Neural cell (in vitro differentiated cells): ENCODE measurements around the gene TMEM30B. TPM values are rescaled to one million over a fixed set of nuclear protein-coding genes. Genes with fewer than 3 reads are reported as not detected.

ENCODE experiments used
- H2AFZ ChIP-seq: fragments of 200-600, 300-800 bp; sonication (generic), shearing (Covaris generic); 2 replicates; pipeline ENCODE4 v1.6.0; 2014; ENCODE audit warnings: low read depth, mild to moderate bottlenecking, antibody characterized with exemption, low read length, moderate library complexity
- H3F3A ChIP-seq: fragments of 200-600 bp; shearing (Covaris generic); 2 replicates; pipeline ENCODE4 v1.6.1; 2016; ENCODE audit warnings: mild to moderate bottlenecking, moderate library complexity, mixed read lengths, antibody characterized with exemption, low read length; ENCODE audit not compliant: insufficient read depth, poor library complexity, severe bottlenecking
- H3K27ac ChIP-seq: fragments of 200-600, 300-800 bp; sonication (generic), shearing (Covaris generic); 2 replicates; pipeline ENCODE4 v1.5.1; 2014; ENCODE audit warnings: mild to moderate bottlenecking, low read length, moderate library complexity
- H3K27me3 ChIP-seq: fragments of 300-800, 200-600 bp; sonication (generic), shearing (Covaris generic); 2 replicates; pipeline ENCODE4 v1.6.0; 2014; ENCODE audit warnings: mild to moderate bottlenecking, low read depth, low read length, moderate library complexity; ENCODE audit not compliant: insufficient read depth
- H3K36me3 ChIP-seq: fragments of 300-800, 200-600 bp; sonication (generic), shearing (Covaris generic); 2 replicates; pipeline ENCODE4 v1.5.1; 2014; ENCODE audit warnings: mild to moderate bottlenecking, antibody characterized with exemption, low read length, moderate library complexity; ENCODE audit not compliant: insufficient read depth
- H3K4me2 ChIP-seq: fragments of 300-800, 200-600 bp; sonication (generic), shearing (Covaris generic); 2 replicates; pipeline ENCODE4 v1.6.0; 2014; ENCODE audit warnings: mild to moderate bottlenecking, low read length
- H3K4me3 ChIP-seq: fragments of 300-800, 200-600 bp; sonication (generic), shearing (Covaris generic); 2 replicates; pipeline ENCODE4 v1.5.1; 2014; ENCODE audit warnings: mild to moderate bottlenecking, low read length, moderate library complexity
- H3K79me2 ChIP-seq: fragments of 200-600 bp; shearing (Covaris generic); replicated peaks from 2 replicates; pipeline ENCODE4 v1.6.0; 2014; ENCODE audit warnings: mild to moderate bottlenecking, low read length, moderate library complexity; ENCODE audit not compliant: insufficient read depth
- H3K9ac ChIP-seq: fragments of 300-800, 200-600 bp; sonication (generic), shearing (Covaris generic); 2 replicates; pipeline ENCODE4 v1.6.1; 2016; ENCODE audit warnings: mild to moderate bottlenecking, low read length, mixed read lengths
- H3K9me2 ChIP-seq: fragments of 200-600 bp; shearing (Covaris generic); 2 replicates; pipeline ENCODE4 v1.6.1; 2016; ENCODE audit warnings: mild to moderate bottlenecking, low read length, mixed read lengths; ENCODE audit not compliant: insufficient read depth
- H3K9me3 ChIP-seq: fragments of 200-600, 300-800 bp; sonication (generic), shearing (Covaris generic); 2 replicates; pipeline ENCODE4 v1.6.1; 2016; ENCODE audit warnings: mild to moderate bottlenecking, mixed run types, low read length, moderate library complexity, mixed read lengths
- H4K20me1 ChIP-seq: fragments of 200-600 bp; shearing (Covaris generic); 2 replicates; pipeline ENCODE4 v1.6.1; 2016; ENCODE audit warnings: mild to moderate bottlenecking, mixed run types; ENCODE audit not compliant: insufficient read depth
- EP300 ChIP-seq: fragments of 450-650 bp; conservative IDR thresholded peaks from 2 replicates; pipeline ENCODE4 v1.6.1; 2014; ENCODE audit warnings: antibody characterized with exemption, mild to moderate bottlenecking, moderate library complexity; ENCODE audit not compliant: poor library complexity, severe bottlenecking
- EZH2 ChIP-seq: fragments of 200-600, 300-800 bp; shearing (Covaris generic), sonication (generic); IDR thresholded peaks from 2 replicates; pipeline ENCODE4 v1.6.1; 2014; ENCODE audit warnings: antibody characterized with exemption, low read length, borderline replicate concordance, mild to moderate bottlenecking; ENCODE audit not compliant: insufficient read depth, poor library complexity, severe bottlenecking
- MXI1 ChIP-seq: fragments of 450-650 bp; conservative IDR thresholded peaks from 2 replicates; pipeline ENCODE4 v1.6.1; 2014; ENCODE audit warnings: antibody characterized with exemption, mild to moderate bottlenecking; ENCODE audit not compliant: poor library complexity, severe bottlenecking
- POLR2AphosphoS5 ChIP-seq: IDR thresholded peaks from 2 replicates; pipeline ENCODE4 v1.6.1; 2012
- RAD21 ChIP-seq: fragments of 450-650 bp; conservative IDR thresholded peaks from 2 replicates; pipeline ENCODE4 v1.6.1; 2014; ENCODE audit warnings: antibody characterized with exemption, mild to moderate bottlenecking, moderate library complexity
- REST ChIP-seq: IDR thresholded peaks from 2 replicates; pipeline ENCODE4 v1.6.1; 2012; ENCODE audit warnings: borderline replicate concordance
- SMC3 ChIP-seq: fragments of 450-650 bp; conservative IDR thresholded peaks from 2 replicates; pipeline ENCODE4 v1.6.1; 2014; ENCODE audit warnings: antibody characterized with exemption, mild to moderate bottlenecking, moderate library complexity; ENCODE audit not compliant: poor library complexity
- TAF1 ChIP-seq: IDR thresholded peaks from 2 replicates; pipeline ENCODE4 v1.6.1; 2012; ENCODE audit warnings: low read depth
- polyA plus RNA-seq: library from polyadenylated mRNA; depleted of rRNA; stranded (reverse); fragments of >200 nt; gene quantifications from 2 replicates; pipeline ENCODE4 v1.2.3, GENCODE V29; 2014
- TF ChIP-seq, protein P1 (sequence below): fragments of 450-650 bp; IDR thresholded peaks from 2 replicates; pipeline ENCODE4 v1.5.1; 2014; ENCODE audit warnings: antibody characterized with exemption, mild to moderate bottlenecking, moderate library complexity; ENCODE audit not compliant: poor library complexity, severe bottlenecking

The TMEM30B gene
- polyA plus RNA-seq, 1 donor from 2014 or later, result 0.28 TPM

DNA sequence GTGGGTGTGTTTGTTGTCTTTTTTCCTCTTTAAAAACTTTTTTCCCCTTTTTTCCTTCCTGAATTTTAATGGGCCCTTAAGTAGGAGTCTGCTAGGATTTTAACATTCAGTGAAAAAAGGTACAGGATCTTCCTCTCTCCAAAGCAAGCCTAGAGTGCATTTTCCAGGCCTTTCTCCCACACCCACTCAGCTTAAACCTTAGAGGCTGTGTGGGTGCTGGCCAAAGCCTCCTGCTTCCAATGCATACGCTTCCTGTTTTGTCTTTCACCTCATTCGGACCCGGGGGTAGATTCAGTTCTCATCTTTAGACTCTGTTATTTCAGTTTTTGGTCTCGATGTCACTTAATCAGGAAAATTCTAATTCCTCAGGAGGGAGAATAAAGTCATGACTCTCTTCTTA lies 51.2 kb downstream of the TMEM30B start:
- no peaks in the 10 kb centered on the region for H3K27me3 ChIP-seq
- no peaks in the 10 kb centered on the region for H3K9me3 ChIP-seq
- H3K4me3 ChIP-seq, result no peak overlapping the region
- H4K20me1 ChIP-seq, result no peaks in the 10 kb centered on the region
- no peaks in the 10 kb centered on the region for H3K36me3 ChIP-seq
- no peak overlapping the region for H3K4me2 ChIP-seq
- H3F3A ChIP-seq, result no peaks in the 10 kb centered on the region
- no peaks in the 10 kb centered on the region for H3K9me2 ChIP-seq
- H3K9ac ChIP-seq, result no peak overlapping the region
- TF ChIP-seq RAD21 (no peak), SMC3 (no peak), REST (no peak), POLR2AphosphoS5 (no peak), EZH2 (no peak), TAF1 (no peak), MXI1 (no peak), EP300 (no peak)
- TF ChIP-seq, protein P1, sequence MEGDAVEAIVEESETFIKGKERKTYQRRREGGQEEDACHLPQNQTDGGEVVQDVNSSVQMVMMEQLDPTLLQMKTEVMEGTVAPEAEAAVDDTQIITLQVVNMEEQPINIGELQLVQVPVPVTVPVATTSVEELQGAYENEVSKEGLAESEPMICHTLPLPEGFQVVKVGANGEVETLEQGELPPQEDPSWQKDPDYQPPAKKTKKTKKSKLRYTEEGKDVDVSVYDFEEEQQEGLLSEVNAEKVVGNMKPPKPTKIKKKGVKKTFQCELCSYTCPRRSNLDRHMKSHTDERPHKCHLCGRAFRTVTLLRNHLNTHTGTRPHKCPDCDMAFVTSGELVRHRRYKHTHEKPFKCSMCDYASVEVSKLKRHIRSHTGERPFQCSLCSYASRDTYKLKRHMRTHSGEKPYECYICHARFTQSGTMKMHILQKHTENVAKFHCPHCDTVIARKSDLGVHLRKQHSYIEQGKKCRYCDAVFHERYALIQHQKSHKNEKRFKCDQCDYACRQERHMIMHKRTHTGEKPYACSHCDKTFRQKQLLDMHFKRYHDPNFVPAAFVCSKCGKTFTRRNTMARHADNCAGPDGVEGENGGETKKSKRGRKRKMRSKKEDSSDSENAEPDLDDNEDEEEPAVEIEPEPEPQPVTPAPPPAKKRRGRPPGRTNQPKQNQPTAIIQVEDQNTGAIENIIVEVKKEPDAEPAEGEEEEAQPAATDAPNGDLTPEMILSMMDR, result no peak
- H3K79me2 ChIP-seq, result no peaks in the 10 kb centered on the region
- no peak overlapping the region for H3K27ac ChIP-seq
- H2AFZ ChIP-seq, result no peak overlapping the region

- Histone ChIP-seq H4K20me1 (no peaks in the 10 kb centered on the region), H3K27me3 (no peaks in the 10 kb centered on the region), H2AFZ (no peak overlapping the region), H3K36me3 (no peaks in the 10 kb centered on the region), H3K9ac (no peak overlapping the region), H3K9me2 (no peaks in the 10 kb centered on the region), H3K9me3 (no peaks in the 10 kb centered on the region), H3K4me3 (no peak overlapping the region), H3F3A (no peaks in the 10 kb centered on the region), H3K4me2 (no peak overlapping the region), H3K27ac (no peak overlapping the region), H3K79me2 (no peaks in the 10 kb centered on the region)
- TF ChIP-seq EP300 (no peak), MXI1 (no peak), REST (no peak), EZH2 (no peak)
- TF ChIP-seq, protein P1, result no peak
Measured at GRCh38 chr14:61229475-61229888, 51.7 kb downstream of the TMEM30B start.
